Left hindlimb (tissue), 1 donor: ENCODE data around the gene CATSPER3.
"Not testable (repeated sequence)": the region's sequence is repeated elsewhere in the genome, so short reads cannot be mapped to it uniquely, and the experiment has no call there.

Experiments used
- DNase-seq: peaks from one replicate; pipeline ENCODE4 v3.0.0-alpha.2; 2018

The CATSPER3 gene

GRCh38 chr5:134975843-134976242 is 8.1 kb downstream of the CATSPER3 start:
- no peak for DNase-seq

GRCh38 chr5:134976841-134977240 is 9.1 kb downstream of the CATSPER3 start:
- no peak for DNase-seq

- DNase-seq, result no peak
These were observed 11.7 kb downstream of the CATSPER3 start for GRCh38 chr5:134979416-134979815.

GRCh38 chr5:134982230-134982629 is 14.5 kb downstream of the CATSPER3 start:
- DNase-seq, result no peak

GRCh38 chr5:134989266-134989830 is 21.6 kb downstream of the CATSPER3 start:
- DNase-seq, result no peak

- DNase-seq, result not testable (repeated sequence)
These were observed 22.5 kb downstream of the CATSPER3 start for GRCh38 chr5:134990183-134990582.

GRCh38 chr5:134992148-134992547 is 24.4 kb downstream of the CATSPER3 start:
- DNase-seq, result no peak

GRCh38 chr5:134993161-134993560 is 25.5 kb downstream of the CATSPER3 start:
- DNase-seq, result no peak

GRCh38 chr5:134994560-134995156 is 27.0 kb downstream of the CATSPER3 start:
- DNase-seq, result no peak

GRCh38 chr5:134995850-134996402 is 28.2 kb downstream of the CATSPER3 start:
- DNase-seq, result no peak

GRCh38 chr5:134997015-134997414 is 29.3 kb downstream of the CATSPER3 start:
- DNase-seq, result no peak

- not testable (repeated sequence) for DNase-seq
These were observed 30.4 kb downstream of the CATSPER3 start for GRCh38 chr5:134998068-134998467.

GRCh38 chr5:135004376-135004775 is 36.7 kb downstream of the CATSPER3 start:
- no peak for DNase-seq

- no peak for DNase-seq
These were observed 37.4 kb downstream of the CATSPER3 start for GRCh38 chr5:135005076-135005475.

GRCh38 chr5:135007305-135007704 is 39.6 kb downstream of the CATSPER3 start:
- DNase-seq, result no peak

- DNase-seq, result no peak
These were observed 40.1 kb downstream of the CATSPER3 start for GRCh38 chr5:135007749-135008363.

GRCh38 chr5:135008556-135008955 is 40.8 kb downstream of the CATSPER3 start:
- no peak for DNase-seq

- DNase-seq, result no peak
These were observed 41.5 kb downstream of the CATSPER3 start for GRCh38 chr5:135008981-135009735.

- DNase-seq, result no peak
These were observed 42.2 kb downstream of the CATSPER3 start for GRCh38 chr5:135009736-135010501.

GRCh38 chr5:135010502-135011354 is 43.0 kb downstream of the CATSPER3 start:
- DNase-seq, result no peak

GRCh38 chr5:135011355-135012032 is 43.8 kb downstream of the CATSPER3 start:
- no peak for DNase-seq
